ENCODE measurements around the gene INTS6. TPM values are rescaled to one million over a fixed set of nuclear protein-coding genes. Genes with fewer than 3 reads are reported as not detected.
A peak's percentile ranks its signal among the peaks of the same experiment; 100 is the strongest.
"Not testable (repeated sequence)": the region's sequence is repeated elsewhere in the genome, so short reads cannot be mapped to it uniquely, and the experiment has no call there.

INTS6 gene
- total and polyA plus RNA-seq, 7 experiments from 2014 or later, result 23.7 to 67.0 (median 61.9) TPM

GRCh38 chr13:51415339-51415738, 37.5 kb downstream of the INTS6 start:
- H3K36me3 ChIP-seq (ENCODE audit: control insufficient read depth in 2 of 3, insufficient read depth in 3 of 3, low read length in 3 of 3); H3K27me3 ChIP-seq (ENCODE audit: control insufficient read depth in 2 of 2, insufficient read depth in 2 of 2, low read length in 2 of 2); DNase-seq; POLR2A ChIA-PET; H3K27ac ChIP-seq (ENCODE audit: low read depth, low read length); ATAC-seq; CTCF ChIA-PET; H3K27me3 Mint-ChIP-seq; H3K9me3 ChIP-seq (ENCODE audit: control insufficient read depth in 2 of 3, low read length in 3 of 3); H3K4me3 ChIP-seq (ENCODE audit: low read length): not testable (repeated sequence)
- intact Hi-C loops (cut with micrococcal nuclease), result loop anchor here in 1 of 2 donors (5.0 kb wide), 1 partner anchor 37 kb away; the partner anchor contains the start of gene INTS6
- Mint-ChIP-seq H3K4me3 (peak overlapping the region in 3 of 10 donors; percentile 2 to 46 (median 34)), H3K4me1 (peaks cover 31 to 82% (median 73%) of the 10 kb centered on the region in 7 donors), H3K36me3 (peaks cover 10 to 57% (median 49%) of the 10 kb centered on the region in 5 donors), H3K9me3 (peaks cover 0 to 18% (median 9%) of the 10 kb centered on the region in 11 donors), H3K27ac (peak overlapping the region in 2 of 9 donors; percentile 48 to 62)
- H3K4me1 ChIP-seq (ENCODE audit: control insufficient read depth in 2 of 2, insufficient read depth in 2 of 2, low read length in 2 of 2), result peaks cover 0 to 20% of the 10 kb centered on the region in 2 donors

GRCh38 chr13:51412431-51412830, 40.4 kb downstream of the INTS6 start:
- peak overlapping the region in 1 of 9 donors; percentile 13 for H3K27ac Mint-ChIP-seq
- no peak for ATAC-seq
- intact Hi-C loops (cut with micrococcal nuclease), result no loop called here
- H3K4me1 Mint-ChIP-seq, result peaks cover 24 to 73% (median 55%) of the 10 kb centered on the region in 7 donors
- H3K27me3 Mint-ChIP-seq, result no peaks in the 10 kb centered on the region
- H3K9me3 ChIP-seq (ENCODE audit: control insufficient read depth in 2 of 3, low read length in 3 of 3), result peaks cover 0 to 6% (median 0%) of the 10 kb centered on the region in 3 experiments
- peaks cover 10 to 52% (median 40%) of the 10 kb centered on the region in 5 donors for H3K36me3 Mint-ChIP-seq
- POLR2A ChIA-PET, result no interaction called here
- no peaks in the 10 kb centered on the region for H3K27me3 ChIP-seq (ENCODE audit: control insufficient read depth in 2 of 2, insufficient read depth in 2 of 2, low read length in 2 of 2)
- peaks cover 0 to 6% (median 0%) of the 10 kb centered on the region in 3 experiments for H3K36me3 ChIP-seq (ENCODE audit: control insufficient read depth in 2 of 3, insufficient read depth in 3 of 3, low read length in 3 of 3)
- H3K27ac ChIP-seq (ENCODE audit: low read depth, low read length), result no peak overlapping the region
- H3K4me1 ChIP-seq (ENCODE audit: control insufficient read depth in 2 of 2, insufficient read depth in 2 of 2, low read length in 2 of 2), result peaks cover 0 to 6% of the 10 kb centered on the region in 2 donors
- no peak for DNase-seq
- H3K9me3 Mint-ChIP-seq, result peaks cover 0 to 18% (median 9%) of the 10 kb centered on the region in 11 donors
- no peak overlapping the region for H3K4me3 ChIP-seq (ENCODE audit: low read length)
- H3K4me3 Mint-ChIP-seq, result no peak overlapping the region
- CTCF ChIA-PET, result no interaction called here

GRCh38 chr13:51405176-51405575, 47.7 kb downstream of the INTS6 start:
- Histone ChIP-seq H3K27ac (ENCODE audit: low read depth, low read length) (no peak overlapping the region), H3K27me3 (ENCODE audit: control insufficient read depth in 2 of 2, insufficient read depth in 2 of 2, low read length in 2 of 2) (no peaks in the 10 kb centered on the region), H3K36me3 (ENCODE audit: control insufficient read depth in 2 of 3, insufficient read depth in 3 of 3, low read length in 3 of 3) (no peaks in the 10 kb centered on the region), H3K4me1 (ENCODE audit: control insufficient read depth in 2 of 2, insufficient read depth in 2 of 2, low read length in 2 of 2) (peaks cover 0 to 4% of the 10 kb centered on the region in 2 donors), H3K9me3 (ENCODE audit: control insufficient read depth in 2 of 3, low read length in 3 of 3) (no peaks in the 10 kb centered on the region), H3K4me3 (ENCODE audit: low read length) (no peak overlapping the region)
- Mint-ChIP-seq H3K36me3 (peaks cover 4 to 47% (median 36%) of the 10 kb centered on the region in 5 donors), H3K4me1 (peaks cover 28 to 82% (median 58%) of the 10 kb centered on the region in 7 donors), H3K27ac (peak overlapping the region in 2 of 9 donors; percentile 14 to 34), H3K27me3 (no peaks in the 10 kb centered on the region), H3K4me3 (no peak overlapping the region), H3K9me3 (peaks cover 0 to 11% (median 0%) of the 10 kb centered on the region in 11 donors)
- ATAC-seq, result no peak
- POLR2A ChIA-PET, result no interaction called here
- no peak for DNase-seq
- intact Hi-C loops (cut with micrococcal nuclease), result no loop called here
- CTCF ChIA-PET, result interaction anchor here (0.6 kb wide), 1 partner anchor 716 kb away, joined by 3 read pairs; no protein-coding TSS in a partner anchor

GRCh38 chr13:51397262-51397941, 55.4 kb downstream of the INTS6 start:
- H3K4me3 ChIP-seq (ENCODE audit: low read length), result no peak overlapping the region
- peaks cover 8 to 33% (median 20%) of the 10 kb centered on the region in 5 donors for H3K36me3 Mint-ChIP-seq
- CTCF ChIA-PET, result interaction anchor here (0.5 kb wide), 1 partner anchor 12 kb away, joined by 3 read pairs; no protein-coding TSS in a partner anchor
- intact Hi-C loops (cut with micrococcal nuclease), result no loop called here
- ATAC-seq, result no peak
- H3K4me1 Mint-ChIP-seq, result peaks cover 16 to 81% (median 65%) of the 10 kb centered on the region in 7 donors
- H3K27me3 Mint-ChIP-seq, result no peaks in the 10 kb centered on the region
- peak overlapping the region in 3 of 9 donors; percentile 17 to 46 (median 22) for H3K27ac Mint-ChIP-seq
- H3K9me3 Mint-ChIP-seq, result peaks cover 0 to 4% (median 0%) of the 10 kb centered on the region in 11 donors
- H3K4me3 Mint-ChIP-seq, result peak overlapping the region in 3 of 10 donors; percentile 3 to 29 (median 19)
- H3K36me3 ChIP-seq (ENCODE audit: control insufficient read depth in 2 of 3, insufficient read depth in 3 of 3, low read length in 3 of 3), result no peaks in the 10 kb centered on the region
- H3K9me3 ChIP-seq (ENCODE audit: control insufficient read depth in 2 of 3, low read length in 3 of 3), result no peaks in the 10 kb centered on the region
- POLR2A ChIA-PET, result no interaction called here
- H3K27ac ChIP-seq (ENCODE audit: low read depth, low read length), result no peak overlapping the region
- no peak for DNase-seq
- H3K27me3 ChIP-seq (ENCODE audit: control insufficient read depth in 2 of 2, insufficient read depth in 2 of 2, low read length in 2 of 2), result no peaks in the 10 kb centered on the region
- H3K4me1 ChIP-seq (ENCODE audit: control insufficient read depth in 2 of 2, insufficient read depth in 2 of 2, low read length in 2 of 2), result peaks cover 0 to 4% of the 10 kb centered on the region in 2 donors

- peaks cover 0 to 4% (median 0%) of the 10 kb centered on the region in 11 donors for H3K9me3 Mint-ChIP-seq
- Histone ChIP-seq H3K4me1 (ENCODE audit: control insufficient read depth in 2 of 2, insufficient read depth in 2 of 2, low read length in 2 of 2) (peaks cover 0 to 4% of the 10 kb centered on the region in 2 donors), H3K27ac (ENCODE audit: low read depth, low read length) (no peak overlapping the region), H3K36me3 (ENCODE audit: control insufficient read depth in 2 of 3, insufficient read depth in 3 of 3, low read length in 3 of 3) (no peaks in the 10 kb centered on the region), H3K9me3 (ENCODE audit: control insufficient read depth in 2 of 3, low read length in 3 of 3) (no peaks in the 10 kb centered on the region), H3K27me3 (ENCODE audit: control insufficient read depth in 2 of 2, insufficient read depth in 2 of 2, low read length in 2 of 2) (no peaks in the 10 kb centered on the region), H3K4me3 (ENCODE audit: low read length) (no peak overlapping the region)
- H3K36me3 Mint-ChIP-seq, result peaks cover 11 to 34% (median 19%) of the 10 kb centered on the region in 5 donors
- CTCF ChIA-PET, result no interaction called here
- no peak for DNase-seq
- H3K4me1 Mint-ChIP-seq, result peaks cover 16 to 81% (median 65%) of the 10 kb centered on the region in 7 donors
- POLR2A ChIA-PET, result no interaction called here
- intact Hi-C loops (cut with micrococcal nuclease), result no loop called here
- peak overlapping the region in 4 of 9 donors; percentile 2 to 51 (median 28) for H3K27ac Mint-ChIP-seq
- no peaks in the 10 kb centered on the region for H3K27me3 Mint-ChIP-seq
- peak; percentile 59 for ATAC-seq
- H3K4me3 Mint-ChIP-seq, result peak overlapping the region in 2 of 10 donors; percentile 2 to 3
These were observed 56.5 kb downstream of the INTS6 start for GRCh38 chr13:51396352-51396751.

- peaks cover 14 to 65% (median 52%) of the 10 kb centered on the region in 7 donors for H3K4me1 Mint-ChIP-seq
- Histone ChIP-seq H3K36me3 (ENCODE audit: control insufficient read depth in 2 of 3, insufficient read depth in 3 of 3, low read length in 3 of 3) (no peaks in the 10 kb centered on the region), H3K27me3 (ENCODE audit: control insufficient read depth in 2 of 2, insufficient read depth in 2 of 2, low read length in 2 of 2) (no peaks in the 10 kb centered on the region), H3K27ac (ENCODE audit: low read depth, low read length) (no peak overlapping the region), H3K4me1 (ENCODE audit: control insufficient read depth in 2 of 2, insufficient read depth in 2 of 2, low read length in 2 of 2) (peaks cover 0 to 4% of the 10 kb centered on the region in 2 donors), H3K9me3 (ENCODE audit: control insufficient read depth in 2 of 3, low read length in 3 of 3) (no peaks in the 10 kb centered on the region), H3K4me3 (ENCODE audit: low read length) (no peak overlapping the region)
- CTCF ChIA-PET, result interaction anchor here (0.7 kb wide), 1 partner anchor 1610 kb away, joined by 3 read pairs; no protein-coding TSS in a partner anchor
- DNase-seq (no peak), ATAC-seq (no peak)
- POLR2A ChIA-PET, result interaction anchor here (1.0 kb wide), 1 partner anchor 409 kb away, joined by 3 read pairs; no protein-coding TSS in a partner anchor
- H3K9me3 Mint-ChIP-seq, result peaks cover 0 to 3% (median 0%) of the 10 kb centered on the region in 11 donors
- intact Hi-C loops (cut with micrococcal nuclease), result no loop called here
- no peaks in the 10 kb centered on the region for H3K27me3 Mint-ChIP-seq
- H3K36me3 Mint-ChIP-seq, result peaks cover 5 to 26% (median 15%) of the 10 kb centered on the region in 5 donors
- no peak overlapping the region for H3K4me3 Mint-ChIP-seq
- H3K27ac Mint-ChIP-seq, result peak overlapping the region in 1 of 9 donors; percentile 16
These were observed 58.1 kb downstream of the INTS6 start for GRCh38 chr13:51394724-51395123.
